GM12891 (cell line): Measurements from ENCODE around the gene L3MBTL2.

Experiments used
- DNase-seq: peaks from one replicate; pipeline ENCODE4 v3.0.0; 2011; ENCODE audit warnings: low spot score; ENCODE audit not compliant: insufficient read length
- FAIRE-seq: peaks from 2 replicates; lab custom pipeline; 2011; peaks lifted over from hg19 to GRCh38; lab: Jason Lieb, UNC
- PAX5 ChIP-seq: IDR thresholded peaks from 2 replicates; pipeline ENCODE4 v1.6.1; 2011; ENCODE audit warnings: low read length, moderate library complexity, mild to moderate bottlenecking; ENCODE audit not compliant: insufficient read depth, severe bottlenecking
- POLR2A ChIP-seq: IDR thresholded peaks from 2 replicates; pipeline ENCODE4 v1.6.1; 2011; ENCODE audit warnings: low read depth, low read length, control low read depth
- POLR2AphosphoS5 ChIP-seq: IDR thresholded peaks from 2 replicates; pipeline ENCODE4 v1.6.1; 2011; ENCODE audit warnings: low read depth, low read length, control low read depth
- POU2F2 ChIP-seq: IDR thresholded peaks from 2 replicates; pipeline ENCODE4 v1.6.1; 2011; ENCODE audit warnings: low read depth, mild to moderate bottlenecking, control low read depth, low read length, moderate library complexity
- SPI1 ChIP-seq: IDR thresholded peaks from 2 replicates; pipeline ENCODE4 v1.6.1; 2011; ENCODE audit warnings: low read depth, low read length, control low read depth
- TAF1 ChIP-seq: IDR thresholded peaks from 2 replicates; pipeline ENCODE4 v1.6.1; 2011; ENCODE audit warnings: low read depth, low read length, control low read depth

Gene L3MBTL2

GRCh38 chr22:41271787-41272186 is 66.7 kb downstream of the L3MBTL2 start:
- TF ChIP-seq POU2F2 = no peak
- TF ChIP-seq TAF1 = no peak
- TF ChIP-seq PAX5 = no peak
- no peak for TF ChIP-seq POLR2A
- TF ChIP-seq POLR2AphosphoS5 = no peak
- DNase-seq = no peak
- FAIRE-seq = no peak

GRCh38 chr22:41273128-41273527 is 68.0 kb downstream of the L3MBTL2 start:
- no peak for FAIRE-seq
- TF ChIP-seq TAF1 (no peak), POLR2AphosphoS5 (no peak), PAX5 (no peak), POU2F2 (no peak), POLR2A (no peak), SPI1 (no peak)

GRCh38 chr22:41274856-41275255 is 69.7 kb downstream of the L3MBTL2 start:
- DNase-seq = no peak
- no peak for TF ChIP-seq PAX5
- no peak for TF ChIP-seq POLR2AphosphoS5
- TF ChIP-seq POLR2A = no peak
- no peak for TF ChIP-seq SPI1
- no peak for TF ChIP-seq TAF1
- TF ChIP-seq POU2F2 = no peak
- FAIRE-seq = no peak

More at GRCh38 chr22:41273128-41273527, 68.0 kb downstream of the L3MBTL2 start:
- DNase-seq = no peak

- DNase-seq (no peak), FAIRE-seq (no peak)
- TF ChIP-seq SPI1 (no peak), POU2F2 (no peak), POLR2AphosphoS5 (no peak), TAF1 (no peak), PAX5 (no peak), POLR2A (no peak)
These were observed 75.0 kb downstream of the L3MBTL2 start for GRCh38 chr22:41280065-41280464.

- FAIRE-seq (no peak), DNase-seq (no peak)
These were observed 75.7 kb downstream of the L3MBTL2 start for GRCh38 chr22:41280854-41281253.

More at GRCh38 chr22:41280854-41281253, 75.7 kb downstream of the L3MBTL2 start:
- TF ChIP-seq PAX5 (no peak), TAF1 (no peak), POLR2AphosphoS5 (no peak), SPI1 (no peak), POLR2A (no peak), POU2F2 (no peak)
